ENCODE data around the gene PHACTR1. TPM values are rescaled to one million over a fixed set of nuclear protein-coding genes. Genes with fewer than 3 reads are reported as not detected.

Gene PHACTR1
- total and polyA plus RNA-seq, 9 of the 15 experiments (the other 6 are each of a cell fraction or from before 2014, with no cell fraction given): 11.5 to 32.6 (median 22.0) TPM

- TF ChIP-seq ELK3 (CRISPR knock-in tag; IDR thresholded peaks at IDR 0.05): no peak
- TF ChIP-seq EZH2 (IDR thresholded peaks at IDR 0.05; ENCODE audit: borderline replicate concordance, low read depth, low read length): no peak
- TF ChIP-seq ZBTB11 (CRISPR knock-in tag; IDR thresholded peaks at IDR 0.05): no peak
- no peak for TF ChIP-seq JUND (IDR thresholded peaks at IDR 0.05; ENCODE audit: borderline replicate concordance, low read depth, low read length)
- TF ChIP-seq JUND (tag; IDR thresholded peaks at IDR 0.05; ENCODE audit: borderline replicate concordance, low read depth, low read length): 0 out of 3 replicates have a peak, but pooled peaks have one; percentile 7
- peak; percentile 53; the same call in 1 of the 2 replicates for TF ChIP-seq ZNF395 (CRISPR knock-in tag; IDR thresholded peaks at IDR 0.05)
- no peak for TF ChIP-seq DNMT1 (IDR thresholded peaks at IDR 0.05)
- TF ChIP-seq ZNF232 (CRISPR knock-in tag; IDR thresholded peaks at IDR 0.05): no peak
- no peak for TF ChIP-seq TAF1 (IDR thresholded peaks at IDR 0.05; ENCODE audit: control insufficient read depth, extremely low read depth, insufficient read depth, low read length, severe bottlenecking)
- TF ChIP-seq FOXK2 (conservative IDR thresholded peaks at IDR 0.05 in 1 of 2, IDR thresholded peaks at IDR 0.05 in 1 of 2; ENCODE audit: low read depth in 2 of 2): no peak
- TF ChIP-seq CEBPB (tag; IDR thresholded peaks at IDR 0.05): no peak
- TF ChIP-seq ELF1 (tag; IDR thresholded peaks at IDR 0.05): no peak
- TF ChIP-seq TAF9B (IDR thresholded peaks at IDR 0.05; ENCODE audit: partially characterized antibody): peak; percentile 15
- TF ChIP-seq DIDO1 (tag; IDR thresholded peaks at IDR 0.05; ENCODE audit: low read depth): no peak
- TF ChIP-seq FOS (IDR thresholded peaks at IDR 0.05; ENCODE audit: extremely low read depth, insufficient read length): no peak
- 0 out of 2 replicates have a peak, but pooled peaks have one; percentile 34 for TF ChIP-seq PTTG1 (tag; IDR thresholded peaks at IDR 0.05; ENCODE audit: low read depth)
- peak; percentile 32; the same call in 1 of the 2 replicates for TF ChIP-seq L3MBTL2 (IDR thresholded peaks at IDR 0.05)
- 0 out of 2 replicates have a peak, but pooled peaks have one; percentile 81 for TF ChIP-seq PREB (CRISPR knock-in tag; IDR thresholded peaks at IDR 0.05)
- TF ChIP-seq BRD4 (IDR thresholded peaks at IDR 0.05): peak; percentile 50; the same call in 1 of the 2 replicates
- no peak for TF ChIP-seq ATF7 (IDR thresholded peaks at IDR 0.05)
- 0 out of 2 replicates have a peak, but pooled peaks have one; percentile 67 for TF ChIP-seq BACH1 (tag; IDR thresholded peaks at IDR 0.05)
- no peak for TF ChIP-seq JUNB (CRISPR knock-in tag; conservative IDR thresholded peaks at IDR 0.05)
Measured at GRCh38 chr6:13275435-13275989, 558.9 kb downstream of the PHACTR1 start (continued).
